Astrocyte of the spinal cord (primary cell): ENCODE data around the gene LARP4.
"Not testable (repeated sequence)": the region's sequence is repeated elsewhere in the genome, so short reads cannot be mapped to it uniquely, and the experiment has no call there.

Experiments
- DNase-seq: peaks from one replicate; pipeline ENCODE4 v3.0.0; 2011; ENCODE audit warnings: low read depth, low spot score
- H3K4me3 ChIP-seq: 2 replicates; pipeline ENCODE4 v1.5.1; 2011; ENCODE audit warnings: low read depth, mild to moderate bottlenecking, low read length, moderate library complexity
- in situ Hi-C: cut with HindIII; loops from 2 replicates; pipeline ENCODE4 v1.10.0; 2017; ENCODE audit warnings: low sequenced_read_pairs
- TF ChIP-seq, protein P1 (sequence below): IDR thresholded peaks from 2 replicates; pipeline ENCODE4 v1.5.1; 2012; ENCODE audit warnings: low read depth, mild to moderate bottlenecking, low read length, inconsistent platforms

The LARP4 gene

DNA sequence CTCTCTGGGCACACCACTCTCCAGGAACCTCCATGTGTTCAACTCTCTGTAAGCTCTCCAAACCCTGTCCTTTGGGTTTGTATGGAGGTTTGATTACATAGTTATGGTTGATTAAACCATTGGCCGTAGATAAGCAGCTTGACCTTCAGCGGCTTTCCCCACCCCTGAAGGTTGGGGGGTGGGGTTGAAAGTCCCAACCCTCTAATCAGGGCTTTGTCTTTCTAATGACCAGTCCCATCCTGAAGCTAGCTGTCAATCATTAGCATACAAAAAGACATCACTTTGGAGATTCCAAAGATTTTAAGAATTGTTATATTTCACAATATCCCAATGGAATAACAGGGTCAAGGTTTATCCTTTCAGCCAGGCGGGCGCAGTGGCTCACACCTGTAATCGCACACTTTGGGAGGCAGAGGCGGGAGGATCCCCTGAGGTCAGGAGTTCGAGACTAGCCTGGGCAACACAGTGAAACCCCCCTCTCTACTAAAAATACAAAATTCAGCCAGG, 12.7 kb upstream of the LARP4 start:
- DNase-seq, result no peak
- TF ChIP-seq, protein P1, sequence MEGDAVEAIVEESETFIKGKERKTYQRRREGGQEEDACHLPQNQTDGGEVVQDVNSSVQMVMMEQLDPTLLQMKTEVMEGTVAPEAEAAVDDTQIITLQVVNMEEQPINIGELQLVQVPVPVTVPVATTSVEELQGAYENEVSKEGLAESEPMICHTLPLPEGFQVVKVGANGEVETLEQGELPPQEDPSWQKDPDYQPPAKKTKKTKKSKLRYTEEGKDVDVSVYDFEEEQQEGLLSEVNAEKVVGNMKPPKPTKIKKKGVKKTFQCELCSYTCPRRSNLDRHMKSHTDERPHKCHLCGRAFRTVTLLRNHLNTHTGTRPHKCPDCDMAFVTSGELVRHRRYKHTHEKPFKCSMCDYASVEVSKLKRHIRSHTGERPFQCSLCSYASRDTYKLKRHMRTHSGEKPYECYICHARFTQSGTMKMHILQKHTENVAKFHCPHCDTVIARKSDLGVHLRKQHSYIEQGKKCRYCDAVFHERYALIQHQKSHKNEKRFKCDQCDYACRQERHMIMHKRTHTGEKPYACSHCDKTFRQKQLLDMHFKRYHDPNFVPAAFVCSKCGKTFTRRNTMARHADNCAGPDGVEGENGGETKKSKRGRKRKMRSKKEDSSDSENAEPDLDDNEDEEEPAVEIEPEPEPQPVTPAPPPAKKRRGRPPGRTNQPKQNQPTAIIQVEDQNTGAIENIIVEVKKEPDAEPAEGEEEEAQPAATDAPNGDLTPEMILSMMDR, result no peak
- H3K4me3 ChIP-seq, result no peak overlapping the region
- in situ Hi-C loops, result no loop called here

DNA sequence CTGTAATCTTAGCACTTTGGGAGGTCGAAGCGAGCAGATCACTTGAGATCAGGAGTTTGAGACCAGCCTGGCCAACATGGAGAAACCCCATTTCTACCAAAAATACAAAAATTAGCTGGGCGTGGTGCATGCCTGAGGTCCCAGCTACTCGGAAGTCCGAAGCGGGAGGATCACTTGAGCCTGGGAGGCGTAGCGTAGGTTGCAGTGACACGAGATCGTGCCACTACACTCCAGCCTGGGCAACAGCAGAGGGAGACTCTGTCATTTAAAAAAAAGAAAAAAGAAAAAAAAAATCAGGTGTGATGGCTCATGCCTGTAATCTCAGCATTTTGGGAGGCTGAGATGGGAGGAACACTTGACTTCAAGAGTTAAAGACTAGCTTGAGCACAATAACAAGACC, 11.9 kb upstream of the LARP4 start:
- in situ Hi-C loops, DNase-seq, H3K4me3 ChIP-seq: not testable (repeated sequence)

DNA sequence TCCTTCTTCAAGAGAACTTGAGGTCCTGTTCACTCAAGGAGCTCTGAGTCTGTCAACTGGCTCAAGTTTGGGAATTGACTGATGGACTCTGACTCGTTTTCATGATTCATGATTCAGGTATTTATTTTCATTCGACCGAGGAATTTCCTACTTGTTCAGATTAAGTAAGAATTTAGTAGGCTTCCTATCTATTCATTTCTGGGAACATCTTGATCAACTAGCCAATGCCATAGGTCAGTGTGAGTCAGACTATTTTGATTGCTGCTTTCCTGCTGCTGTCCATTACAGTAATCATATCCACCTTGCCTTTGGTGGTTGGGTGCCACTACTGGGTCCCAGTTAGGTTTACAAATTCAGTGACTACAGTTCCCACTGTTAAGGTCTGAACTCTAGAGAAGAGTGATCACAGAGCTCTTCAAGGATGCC, 10.4 kb upstream of the LARP4 start:
- peak; percentile 82 for DNase-seq
- H3K4me3 ChIP-seq, result no peak overlapping the region
- in situ Hi-C loops, result no loop called here

DNA sequence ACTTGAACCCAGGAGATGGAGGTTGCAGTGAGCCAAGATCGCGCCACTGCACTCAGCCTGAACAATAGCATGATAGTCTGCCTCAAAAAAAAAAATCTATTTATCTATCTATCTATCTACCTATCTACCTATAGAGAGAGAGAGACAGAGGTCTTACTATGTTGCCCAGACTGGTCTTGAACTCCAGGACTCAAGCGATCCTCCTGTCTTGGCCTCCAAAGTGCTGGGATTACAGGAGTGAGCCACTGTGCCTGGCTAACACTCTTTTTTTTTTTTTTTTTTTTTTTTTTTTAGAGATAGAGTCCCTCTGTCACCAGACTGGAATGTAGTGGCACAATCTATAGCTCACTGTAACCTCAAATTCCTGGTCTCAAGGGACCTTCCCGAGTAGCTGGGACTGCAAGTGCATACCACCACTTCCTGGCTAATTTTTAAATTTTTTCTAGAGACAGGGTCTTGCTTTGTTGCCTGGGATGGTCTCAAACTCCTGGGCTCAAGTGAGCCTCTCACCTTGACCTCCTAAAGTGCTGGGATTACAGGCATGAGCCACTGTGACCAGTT, 6.1 kb upstream of the LARP4 start:
- TF ChIP-seq, protein P1, result no peak
- no peak overlapping the region for H3K4me3 ChIP-seq
- no peak for DNase-seq
- in situ Hi-C loops, result no loop called here

More for the DNA sequence above, 10.4 kb upstream of the LARP4 start:
- TF ChIP-seq, protein P1, result no peak

DNA sequence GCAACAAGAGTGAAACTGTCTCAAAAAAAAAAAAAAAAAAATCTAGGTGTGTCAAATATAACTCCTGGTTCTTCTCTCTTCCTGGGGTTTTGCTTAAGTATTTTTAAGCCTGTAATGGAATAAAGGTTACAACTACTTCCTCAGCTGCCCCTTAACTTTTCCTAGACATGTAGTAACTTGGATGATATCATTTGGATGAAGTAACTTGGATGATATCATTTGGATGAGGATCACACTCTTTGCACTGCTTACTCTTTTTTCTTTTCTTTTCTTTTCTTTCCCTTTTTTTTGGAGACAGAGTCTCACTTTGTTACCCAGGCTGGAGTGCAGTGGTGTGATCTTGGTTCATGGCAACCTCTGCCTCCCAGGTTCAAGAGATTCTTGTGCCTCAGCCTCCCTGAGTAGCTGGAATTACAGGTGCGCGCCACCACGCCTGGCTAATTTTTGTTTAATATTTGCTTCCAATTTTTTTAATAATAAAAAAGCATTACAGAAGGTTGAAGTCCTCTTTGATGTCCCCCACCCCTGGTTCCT, 3.5 kb upstream of the LARP4 start:
- H3K4me3 ChIP-seq, result no peak overlapping the region
- in situ Hi-C loops, result no loop called here
- no peak for DNase-seq
- TF ChIP-seq, protein P1, result no peak

DNA sequence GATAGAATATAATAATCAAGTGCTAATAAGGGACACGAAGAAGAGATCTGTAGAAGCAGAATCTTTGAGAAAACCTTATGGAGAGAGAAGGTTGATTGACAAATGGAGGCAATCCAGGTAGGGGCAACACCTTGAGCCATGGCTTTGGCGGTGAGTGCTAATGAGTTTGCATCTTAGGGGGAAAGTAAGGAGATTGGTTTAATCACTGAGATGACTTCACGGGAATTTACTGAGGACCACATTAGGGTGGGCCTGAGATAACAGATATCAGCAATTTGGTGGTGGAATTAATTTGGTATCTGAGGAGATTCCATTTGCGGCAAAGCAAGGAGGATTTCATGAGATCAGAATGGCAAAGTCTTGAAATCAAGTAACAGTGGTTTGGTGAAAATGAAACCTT, 1.8 kb upstream of the LARP4 start:
- DNase-seq, result no peak
- TF ChIP-seq, protein P1, result no peak
- in situ Hi-C loops, result no loop called here
- H3K4me3 ChIP-seq, result no peak overlapping the region

DNA sequence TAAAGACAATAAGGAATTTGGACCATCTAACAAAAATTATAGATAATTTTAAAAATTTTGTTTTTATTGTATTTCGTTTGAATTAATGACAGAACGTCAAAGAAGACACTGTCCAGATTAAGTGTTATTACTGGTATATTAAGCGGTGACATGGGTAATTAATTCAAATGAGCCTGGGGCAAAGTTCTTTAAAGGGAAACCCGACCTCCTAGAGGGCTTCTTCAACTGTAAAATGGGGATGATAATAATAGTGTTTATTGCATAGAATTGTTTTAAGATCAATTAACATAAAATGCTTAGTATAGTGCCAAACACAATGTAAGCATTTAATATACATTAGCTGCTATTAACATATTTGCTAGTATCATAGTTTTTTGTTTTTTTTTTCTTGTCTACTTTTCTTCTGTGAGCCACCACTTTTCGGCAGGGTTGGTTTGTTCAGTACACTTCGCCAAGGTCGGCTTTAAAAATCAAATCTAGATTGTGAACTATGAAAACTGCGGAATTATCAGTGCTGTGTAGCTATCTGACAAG, 514 bp upstream of the LARP4 start:
- in situ Hi-C loops, result no loop called here
- TF ChIP-seq, protein P1, result no peak
- peak overlapping the region; percentile 95 for H3K4me3 ChIP-seq
- no peak for DNase-seq
